Measurements from ENCODE around the gene RNPC3.

- no peak for TF ChIP-seq CTCF (IDR thresholded peaks at IDR 0.05)
- no peak for TF ChIP-seq POLR2A (IDR thresholded peaks at IDR 0.05)
Observed at GRCh38 chr1:103516283-103516682, 9.2 kb upstream of the RNPC3 start.

Data from heart left ventricle (tissue), 13 donors.